Endodermal cell (in vitro differentiated cells): Measurements from ENCODE around the gene GSG1L2. TPM values are rescaled to one million over a fixed set of nuclear protein-coding genes. Genes with fewer than 3 reads are reported as not detected.

Experiments
- DNase-seq: peaks from one replicate; pipeline ENCODE4 v3.0.0-alpha.2; 2017
- H3K27ac ChIP-seq: 2 replicates; pipeline ENCODE4 v1.5.1; 2013; ENCODE audit warnings: mild to moderate bottlenecking, low read depth, low read length, moderate library complexity
- H3K27me3 ChIP-seq: 2 replicates; pipeline ENCODE4 v1.6.1; 2013; ENCODE audit warnings: mild to moderate bottlenecking, low read length, moderate library complexity; ENCODE audit not compliant: insufficient read depth, control insufficient read depth, poor library complexity, severe bottlenecking
- H3K36me3 ChIP-seq: 2 replicates; pipeline ENCODE4 v1.7.0; 2013; ENCODE audit warnings: mild to moderate bottlenecking, low read length, moderate library complexity; ENCODE audit not compliant: control insufficient read depth, insufficient read depth
- H3K4me1 ChIP-seq: one replicate; pipeline ENCODE4 v1.7.0; 2013; ENCODE audit warnings: low read length; ENCODE audit not compliant: control insufficient read depth, insufficient read depth
- H3K4me3 ChIP-seq: 2 replicates; pipeline ENCODE4 v1.5.1; 2013; ENCODE audit warnings: mild to moderate bottlenecking, low read length, moderate library complexity
- H3K9ac ChIP-seq: 2 replicates; pipeline ENCODE4 v1.6.1; 2013; ENCODE audit warnings: mild to moderate bottlenecking, low read length, moderate library complexity; ENCODE audit not compliant: poor library complexity, severe bottlenecking; ENCODE audit errors: extremely low read depth
- H3K9me3 ChIP-seq: 2 replicates; pipeline ENCODE4 v1.6.1; 2013; ENCODE audit warnings: mild to moderate bottlenecking, low read length, moderate library complexity; ENCODE audit not compliant: control insufficient read depth
- H3K27ac Mint-ChIP-seq: 2 replicates; pipeline ENCODE4 v1.8.0; 2020; ENCODE audit warnings: mixed read lengths
- H3K27me3 Mint-ChIP-seq: 2 replicates; pipeline ENCODE4 v1.8.0; 2021; ENCODE audit warnings: mild to moderate bottlenecking, mixed read lengths; ENCODE audit not compliant: insufficient read depth
- H3K36me3 Mint-ChIP-seq: 2 replicates; pipeline ENCODE4 v1.8.0; 2020; ENCODE audit warnings: low read depth, mixed read lengths
- H3K4me1 Mint-ChIP-seq: 2 replicates; pipeline ENCODE4 v1.8.0; 2020; ENCODE audit warnings: mixed read lengths
- H3K4me3 Mint-ChIP-seq: 2 replicates; pipeline ENCODE4 v1.8.0; 2020; ENCODE audit warnings: mild to moderate bottlenecking, moderate library complexity, mixed read lengths
- H3K9me3 Mint-ChIP-seq: 2 replicates; pipeline ENCODE4 v1.8.0; 2020; ENCODE audit warnings: mild to moderate bottlenecking, mixed read lengths
- CTCF ChIP-seq: fragments of 200-600 bp; sonication (generic); conservative IDR thresholded peaks from 2 replicates; pipeline ENCODE4 v1.5.0; 2021; ENCODE audit warnings: antibody characterized with exemption, mild to moderate bottlenecking
- WGBS, 2 experiments: methylation state at CpG; one replicate each; pipeline versions ENCODE4 v1.1.5 to v1.1.7; 2013; ENCODE audit warnings: missing lambda C conversion rate in 2 of 2, mixed read lengths in 1 of 2; ENCODE audit not compliant: insufficient coverage in 1 of 2, insufficient read length in 1 of 2; 5-methylcytosine and 5-hydroxymethylcytosine counted together
- total RNA-seq, 2 donors: library from RNA; stranded (reverse); fragmentation: NEBNext Ultra II Directional in 1 of 2; extraction: Animal tissue kit (Norgen Biotek cat#: 25700) in 1 of 2; gene quantifications; 2 replicates in 1 of 2; 3 replicates in 1 of 2; pipeline ENCODE4 v1.2.1, GENCODE V29; 2021

Gene GSG1L2
- total RNA-seq, 2 donors from 2014 or later = not detected

- no peaks in the 10 kb centered on the region for H3K36me3 Mint-ChIP-seq
- H3K9me3 Mint-ChIP-seq = no peaks in the 10 kb centered on the region
- no peak for TF ChIP-seq CTCF
- DNase-seq = no peak
- peaks cover 5% of the 10 kb centered on the region for H3K27me3 ChIP-seq
- no peak overlapping the region for H3K4me3 Mint-ChIP-seq
- 96 to 97% methylated on average over 4 to 5 of the region's 5 CpGs for WGBS, 2 experiments
- peaks cover 2% of the 10 kb centered on the region for H3K4me1 ChIP-seq
- H3K36me3 ChIP-seq = no peaks in the 10 kb centered on the region
- no peak overlapping the region for H3K27ac ChIP-seq
- H3K4me1 Mint-ChIP-seq = peaks cover 17% of the 10 kb centered on the region
- H3K9ac ChIP-seq = no peak overlapping the region
- peaks cover 50% of the 10 kb centered on the region for H3K27me3 Mint-ChIP-seq
- no peak overlapping the region for H3K4me3 ChIP-seq
- H3K9me3 ChIP-seq = no peaks in the 10 kb centered on the region
- no peak overlapping the region for H3K27ac Mint-ChIP-seq
Observed at GRCh38 chr17:9850151-9850550, 28.3 kb upstream of the GSG1L2 start.

GRCh38 chr17:9845306-9845705 is 23.4 kb upstream of the GSG1L2 start:
- Histone ChIP-seq H3K36me3 (no peaks in the 10 kb centered on the region), H3K27ac (no peak overlapping the region), H3K9me3 (no peaks in the 10 kb centered on the region), H3K4me1 (no peaks in the 10 kb centered on the region), H3K9ac (no peak overlapping the region), H3K27me3 (peaks cover 18% of the 10 kb centered on the region), H3K4me3 (no peak overlapping the region)
- H3K27me3 Mint-ChIP-seq = peaks cover 46% of the 10 kb centered on the region
- WGBS, 2 experiments = 94 to 100% methylated on average over 3 of the region's 4 CpGs
- peaks cover 6% of the 10 kb centered on the region for H3K4me1 Mint-ChIP-seq
- peak; percentile 27 for DNase-seq
- no peaks in the 10 kb centered on the region for H3K9me3 Mint-ChIP-seq
- no peaks in the 10 kb centered on the region for H3K36me3 Mint-ChIP-seq
- TF ChIP-seq CTCF = no peak
- H3K4me3 Mint-ChIP-seq = no peak overlapping the region
- no peak overlapping the region for H3K27ac Mint-ChIP-seq

DNA sequence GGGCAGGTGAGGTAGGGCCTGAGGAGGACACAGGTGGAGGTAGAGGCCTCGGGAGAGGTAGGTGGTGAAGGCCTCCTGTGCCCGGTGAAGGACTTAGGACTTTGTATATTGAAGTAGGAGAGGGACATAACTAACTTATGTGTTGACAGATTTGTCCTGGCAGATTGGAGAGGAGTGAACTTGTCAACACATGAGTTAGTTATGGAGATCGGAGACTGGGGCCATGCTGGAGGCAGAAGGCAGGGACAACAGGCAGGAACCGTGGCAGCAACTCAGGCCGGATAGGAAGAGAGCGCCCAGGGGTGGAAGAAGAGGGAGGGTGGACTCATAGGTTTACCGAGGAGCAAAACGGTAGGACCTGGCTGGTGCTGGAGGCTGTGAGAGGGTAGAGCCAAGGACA is 22.3 kb upstream of the GSG1L2 start:
- DNase-seq = peak; percentile 37
- Histone ChIP-seq H3K9me3 (no peaks in the 10 kb centered on the region), H3K4me1 (no peaks in the 10 kb centered on the region), H3K27me3 (peaks cover 18% of the 10 kb centered on the region), H3K4me3 (no peak overlapping the region), H3K9ac (no peak overlapping the region), H3K27ac (no peak overlapping the region), H3K36me3 (no peaks in the 10 kb centered on the region)
- TF ChIP-seq CTCF = no peak
- H3K9me3 Mint-ChIP-seq = no peaks in the 10 kb centered on the region
- H3K4me3 Mint-ChIP-seq = no peak overlapping the region
- no peak overlapping the region for H3K27ac Mint-ChIP-seq
- peaks cover 8% of the 10 kb centered on the region for H3K4me1 Mint-ChIP-seq
- H3K36me3 Mint-ChIP-seq = no peaks in the 10 kb centered on the region
- H3K27me3 Mint-ChIP-seq = peaks cover 49% of the 10 kb centered on the region
- 81 to 89% methylated on average over 5 to 8 of the region's 8 CpGs for WGBS, 2 experiments
